ENCODE data around the gene RAB6A. TPM values are rescaled to one million over a fixed set of nuclear protein-coding genes. Genes with fewer than 3 reads are reported as not detected.
A peak's percentile ranks its signal among the peaks of the same experiment; 100 is the strongest.

Gene RAB6A
- total RNA-seq, 1 donor from 2014 or later: 158 TPM

- no peak for DNase-seq (ENCODE audit: low read depth)
- peak overlapping the region; percentile 48 for H3K4me3 ChIP-seq (ENCODE audit: low read depth, low read length)
- TF ChIP-seq, protein P1, sequence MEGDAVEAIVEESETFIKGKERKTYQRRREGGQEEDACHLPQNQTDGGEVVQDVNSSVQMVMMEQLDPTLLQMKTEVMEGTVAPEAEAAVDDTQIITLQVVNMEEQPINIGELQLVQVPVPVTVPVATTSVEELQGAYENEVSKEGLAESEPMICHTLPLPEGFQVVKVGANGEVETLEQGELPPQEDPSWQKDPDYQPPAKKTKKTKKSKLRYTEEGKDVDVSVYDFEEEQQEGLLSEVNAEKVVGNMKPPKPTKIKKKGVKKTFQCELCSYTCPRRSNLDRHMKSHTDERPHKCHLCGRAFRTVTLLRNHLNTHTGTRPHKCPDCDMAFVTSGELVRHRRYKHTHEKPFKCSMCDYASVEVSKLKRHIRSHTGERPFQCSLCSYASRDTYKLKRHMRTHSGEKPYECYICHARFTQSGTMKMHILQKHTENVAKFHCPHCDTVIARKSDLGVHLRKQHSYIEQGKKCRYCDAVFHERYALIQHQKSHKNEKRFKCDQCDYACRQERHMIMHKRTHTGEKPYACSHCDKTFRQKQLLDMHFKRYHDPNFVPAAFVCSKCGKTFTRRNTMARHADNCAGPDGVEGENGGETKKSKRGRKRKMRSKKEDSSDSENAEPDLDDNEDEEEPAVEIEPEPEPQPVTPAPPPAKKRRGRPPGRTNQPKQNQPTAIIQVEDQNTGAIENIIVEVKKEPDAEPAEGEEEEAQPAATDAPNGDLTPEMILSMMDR (conservative IDR thresholded peaks at IDR 0.05; ENCODE audit: low read depth, low read length): no peak
Observed at GRCh38 chr11:73761403-73761945, 600 bp upstream of the RAB6A start.

DNA sequence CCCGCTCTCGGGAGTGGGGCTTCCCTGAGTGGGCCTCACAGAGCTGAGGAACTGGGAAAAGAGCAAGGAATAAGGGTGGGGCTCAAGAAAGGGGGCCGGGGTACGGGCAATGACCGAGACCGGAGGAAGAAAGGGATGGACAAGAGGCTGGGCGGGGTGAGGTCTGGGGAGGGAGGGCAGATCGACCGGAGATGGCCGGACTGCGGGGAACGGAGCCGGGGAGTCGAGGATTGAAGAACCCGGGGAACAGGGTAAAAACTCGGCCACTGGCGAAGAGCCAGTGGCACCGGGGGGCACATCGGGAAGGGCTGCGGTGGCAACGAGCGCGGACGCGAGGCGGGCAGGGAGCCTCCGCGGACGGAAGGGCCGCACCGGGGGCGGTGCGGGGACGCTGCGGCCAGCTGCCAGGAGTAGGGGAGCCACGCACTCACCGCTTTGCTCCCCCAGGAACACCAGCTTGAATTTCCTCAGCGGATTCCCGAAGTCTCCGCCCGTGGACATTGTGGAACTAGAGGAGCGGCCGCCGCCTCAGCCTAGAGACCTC, 667 bp downstream of the RAB6A start:
- no peak for DNase-seq (ENCODE audit: low read depth)
- peak overlapping the region; percentile 92 for H3K4me3 ChIP-seq (ENCODE audit: low read depth, low read length)
- TF ChIP-seq, protein P1 (conservative IDR thresholded peaks at IDR 0.05; ENCODE audit: low read depth, low read length): no peak

DNA sequence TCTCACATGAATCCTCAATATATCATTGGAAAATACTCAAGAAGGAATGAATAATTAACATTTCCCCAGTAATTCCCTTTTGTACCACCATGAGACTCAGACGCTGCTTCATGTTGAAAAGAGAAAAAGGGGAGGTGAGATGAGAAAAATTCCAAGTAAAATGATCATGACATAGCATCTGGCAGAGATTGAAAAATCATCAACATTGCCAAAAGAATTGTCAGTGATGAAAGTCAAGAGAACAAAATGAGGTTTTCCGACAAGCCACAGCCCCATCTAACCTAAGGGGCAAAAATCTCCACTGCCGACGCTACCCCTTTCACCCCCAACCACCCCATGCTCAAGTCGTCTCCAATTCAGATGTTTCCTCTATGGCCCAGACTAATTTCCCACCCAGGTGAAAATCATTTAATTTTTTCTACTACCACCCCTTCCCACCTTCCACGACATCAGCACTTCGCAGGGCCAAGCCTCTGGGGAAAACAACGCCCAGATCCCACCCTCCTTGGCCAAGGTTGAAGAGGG, 1.2 kb downstream of the RAB6A start:
- no peak for DNase-seq (ENCODE audit: low read depth)
- H3K4me3 ChIP-seq (ENCODE audit: low read depth, low read length): peak overlapping the region; percentile 92
- TF ChIP-seq, protein P1 (conservative IDR thresholded peaks at IDR 0.05; ENCODE audit: low read depth, low read length): peak; percentile 22

DNA sequence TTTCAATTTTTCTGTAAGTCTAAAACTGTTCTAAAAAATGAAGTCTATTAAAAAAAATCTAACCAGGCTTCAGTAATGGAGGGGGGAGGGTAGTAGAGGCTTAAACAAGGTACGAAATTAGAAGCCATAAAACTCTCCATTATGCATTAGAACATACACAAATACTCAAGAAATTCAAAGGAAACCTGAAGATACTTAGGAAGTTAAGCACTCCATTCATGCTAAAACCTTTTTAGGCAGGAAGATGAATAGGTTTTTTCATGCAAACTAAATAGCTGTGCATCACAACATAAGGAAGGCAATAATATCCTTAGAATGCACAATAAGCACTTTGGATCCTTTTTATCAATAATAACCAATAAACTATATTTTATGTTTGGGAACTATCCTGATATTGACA, 2.4 kb downstream of the RAB6A start:
- TF ChIP-seq, protein P1 (conservative IDR thresholded peaks at IDR 0.05; ENCODE audit: low read depth, low read length): no peak
- no peak for DNase-seq (ENCODE audit: low read depth)
- peak overlapping the region; percentile 92 for H3K4me3 ChIP-seq (ENCODE audit: low read depth, low read length)

GRCh38 chr11:73757598-73757997, 3.3 kb downstream of the RAB6A start:
- no peak overlapping the region for H3K4me3 ChIP-seq (ENCODE audit: low read depth, low read length)
- TF ChIP-seq, protein P1 (conservative IDR thresholded peaks at IDR 0.05; ENCODE audit: low read depth, low read length): no peak
- no peak for DNase-seq (ENCODE audit: low read depth)

GRCh38 chr11:73755670-73756069, 5.2 kb downstream of the RAB6A start:
- DNase-seq (ENCODE audit: low read depth): no peak
- H3K4me3 ChIP-seq (ENCODE audit: low read depth, low read length): no peak overlapping the region
- TF ChIP-seq, protein P1 (conservative IDR thresholded peaks at IDR 0.05; ENCODE audit: low read depth, low read length): no peak

DNA sequence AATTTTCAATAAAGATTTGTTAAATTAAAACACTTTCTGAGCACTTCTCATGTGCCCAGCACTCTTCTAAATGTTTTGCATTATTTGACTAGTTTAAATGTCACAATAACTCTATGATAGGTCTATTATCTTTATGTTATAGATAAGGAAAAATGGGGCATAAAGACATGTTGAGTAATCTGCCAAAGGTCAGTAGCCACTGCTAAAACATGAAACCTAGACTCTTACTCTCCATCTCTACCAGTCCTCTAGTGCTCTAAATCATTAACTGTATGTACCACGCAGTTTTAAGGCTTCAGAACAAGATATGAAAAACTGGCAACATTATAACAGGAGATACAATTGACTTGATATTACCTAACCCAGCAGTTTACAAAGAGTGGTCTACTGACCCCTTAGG, 6.9 kb downstream of the RAB6A start:
- DNase-seq (ENCODE audit: low read depth): no peak
- TF ChIP-seq, protein P1 (conservative IDR thresholded peaks at IDR 0.05; ENCODE audit: low read depth, low read length): no peak
- H3K4me3 ChIP-seq (ENCODE audit: low read depth, low read length): no peak overlapping the region

Measured in epithelial cell of proximal tubule (primary cell).